GM23338 (cell line): Measurements from ENCODE around the gene PDHX. TPM values are rescaled to one million over a fixed set of nuclear protein-coding genes. Genes with fewer than 3 reads are reported as not detected.

Experiments
- ATAC-seq: fragments of 200-7000 bp; cut with Tn5 transposase; 3 replicates; pipeline ENCODE4 v1.9.1; 2020
- DNase-seq: peaks from one replicate; pipeline ENCODE4 v3.0.0-alpha.2; 2015; ENCODE audit warnings: low spot score
- H2AFZ ChIP-seq: fragments of 200-600 bp; sonication (generic); 2 replicates; pipeline ENCODE4 v1.8.0; 2016; ENCODE audit warnings: antibody characterized with exemption, mild to moderate bottlenecking, moderate library complexity
- H3F3A ChIP-seq: fragments of 200-600 bp; sonication (generic); replicated peaks from 2 replicates; pipeline ENCODE4 v1.8.0; 2017; ENCODE audit warnings: antibody characterized with exemption, mixed run types, low read depth
- H3K27ac ChIP-seq: fragments of 200-600 bp; sonication (generic); 2 replicates; pipeline ENCODE4 v1.6.1; 2016; ENCODE audit warnings: low read depth
- H3K27me3 ChIP-seq: fragments of 200-600 bp; sonication (generic); 2 replicates; pipeline ENCODE4 v1.8.0; 2016; ENCODE audit warnings: mild to moderate bottlenecking, mixed run types, moderate library complexity; ENCODE audit not compliant: insufficient read depth
- H3K36me3 ChIP-seq: fragments of 200-600 bp; sonication (generic); 2 replicates; pipeline ENCODE4 v1.8.0; 2016; ENCODE audit warnings: mild to moderate bottlenecking; ENCODE audit not compliant: insufficient read depth
- H3K4me1 ChIP-seq: fragments of 200-600 bp; sonication (generic); 2 replicates; pipeline ENCODE4 v1.8.0; 2016; ENCODE audit warnings: mild to moderate bottlenecking, moderate library complexity; ENCODE audit not compliant: insufficient read depth
- H3K4me2 ChIP-seq: fragments of 200-600 bp; sonication (generic); 2 replicates; pipeline ENCODE4 v1.7.1; 2017; ENCODE audit warnings: mixed run types
- H3K4me3 ChIP-seq: fragments of 200-600 bp; sonication (generic); 2 replicates; pipeline ENCODE4 v1.6.1; 2016; ENCODE audit warnings: mixed run types
- H3K79me2 ChIP-seq: fragments of 200-600 bp; sonication (generic); replicated peaks from 2 replicates; pipeline ENCODE4 v1.8.0; 2017; ENCODE audit warnings: mild to moderate bottlenecking; ENCODE audit not compliant: insufficient read depth
- H3K9me2 ChIP-seq: fragments of 200-600 bp; sonication (generic); 2 replicates; pipeline ENCODE4 v1.8.0; 2017; ENCODE audit not compliant: insufficient read depth
- H4K20me1 ChIP-seq: fragments of 200-600 bp; sonication (generic); replicated peaks from 2 replicates; pipeline ENCODE4 v1.8.0; 2017; ENCODE audit warnings: mild to moderate bottlenecking; ENCODE audit not compliant: insufficient read depth
- H3K27ac Mint-ChIP-seq: 2 replicates; pipeline ENCODE4 v1.8.0; 2020; ENCODE audit warnings: inconsistent platforms, mild to moderate bottlenecking, moderate library complexity, mixed read lengths
- H3K27me3 Mint-ChIP-seq: 3 replicates; pipeline ENCODE4 v1.8.0; 2022; ENCODE audit warnings: low read depth, mild to moderate bottlenecking, moderate library complexity, mixed read lengths, inconsistent platforms; ENCODE audit not compliant: insufficient read depth, poor library complexity
- H3K36me3 Mint-ChIP-seq: 3 replicates; pipeline ENCODE4 v1.8.0; 2021; ENCODE audit warnings: low read depth, mild to moderate bottlenecking, inconsistent platforms, moderate library complexity, mixed read lengths
- H3K4me1 Mint-ChIP-seq: 3 replicates; pipeline ENCODE4 v1.8.0; 2020; ENCODE audit warnings: mild to moderate bottlenecking, inconsistent platforms, mixed read lengths
- H3K4me3 Mint-ChIP-seq: 3 replicates; pipeline ENCODE4 v1.8.0; 2021; ENCODE audit warnings: moderate library complexity, mild to moderate bottlenecking, inconsistent platforms, mixed read lengths
- H3K9me3 Mint-ChIP-seq: 3 replicates; pipeline ENCODE4 v1.8.0; 2020; ENCODE audit warnings: moderate library complexity, mild to moderate bottlenecking, inconsistent platforms, mixed read lengths
- CREB1 ChIP-seq: fragments of 250-450 bp; sonication (Bioruptor Pico); IDR thresholded peaks from 2 replicates; pipeline ENCODE4 v1.5.0; 2020; ENCODE audit warnings: low read depth, mild to moderate bottlenecking, moderate library complexity
- ETS1 ChIP-seq: IDR thresholded peaks from 2 replicates; pipeline ENCODE4 v1.6.1; 2016; ENCODE audit warnings: antibody characterized with exemption
- JUNB ChIP-seq: IDR thresholded peaks from one replicate; pipeline ENCODE4 v1.6.1; 2016; ENCODE audit warnings: antibody characterized with exemption; ENCODE audit not compliant: unreplicated experiment
- NANOG ChIP-seq: IDR thresholded peaks from 2 replicates; pipeline ENCODE4 v1.6.1; 2016; ENCODE audit warnings: antibody characterized with exemption, borderline replicate concordance
- POLR2AphosphoS5 ChIP-seq: IDR thresholded peaks from 2 replicates; pipeline ENCODE4 v1.6.1; 2016; ENCODE audit warnings: antibody characterized with exemption, low read depth
- STAT1 ChIP-seq: IDR thresholded peaks from one replicate; pipeline ENCODE4 v1.6.1; 2016; ENCODE audit warnings: antibody characterized with exemption; ENCODE audit not compliant: unreplicated experiment
- ZNF331 ChIP-seq: fragments of 250-450 bp; sonication (Bioruptor Pico); IDR thresholded peaks from 2 replicates; pipeline ENCODE4 v1.5.0; 2020; ENCODE audit warnings: low read depth, mild to moderate bottlenecking, moderate library complexity
- ZNF462 ChIP-seq: fragments of 250-450 bp; sonication (Bioruptor Pico); IDR thresholded peaks from 2 replicates; pipeline ENCODE4 v1.5.0; 2020; ENCODE audit warnings: mild to moderate bottlenecking, moderate library complexity
- polyA plus RNA-seq: library from polyadenylated mRNA; unstranded; fragments of >200 nt; fragmentation: Nextera tagmentation; extraction: Ambion mirVana; gene quantifications from 2 replicates; pipeline ENCODE4 v1.2.1, GENCODE V29; 2016
- total RNA-seq: library from RNA; depleted of rRNA; stranded (reverse); fragments of >200 nt; shearing (Covaris generic); gene quantifications from 2 replicates; pipeline ENCODE4 v1.2.3, GENCODE V29; 2014
- TF ChIP-seq, protein P1 (sequence below), 2 experiments: fragments of 200-600 bp in 1 of 2; sonication (generic) in 1 of 2; conservative IDR thresholded peaks; 2 replicates each; pipeline versions ENCODE4 v1.5.1 to v1.6.1; 2016 to 2017; ENCODE audit warnings: antibody characterized with exemption in 2 of 2, low read depth in 2 of 2, mild to moderate bottlenecking in 2 of 2, moderate library complexity in 1 of 2

The PDHX gene
- total and polyA plus RNA-seq, 2 experiments from 2014 or later, result 36.9 to 40.2 TPM

DNA sequence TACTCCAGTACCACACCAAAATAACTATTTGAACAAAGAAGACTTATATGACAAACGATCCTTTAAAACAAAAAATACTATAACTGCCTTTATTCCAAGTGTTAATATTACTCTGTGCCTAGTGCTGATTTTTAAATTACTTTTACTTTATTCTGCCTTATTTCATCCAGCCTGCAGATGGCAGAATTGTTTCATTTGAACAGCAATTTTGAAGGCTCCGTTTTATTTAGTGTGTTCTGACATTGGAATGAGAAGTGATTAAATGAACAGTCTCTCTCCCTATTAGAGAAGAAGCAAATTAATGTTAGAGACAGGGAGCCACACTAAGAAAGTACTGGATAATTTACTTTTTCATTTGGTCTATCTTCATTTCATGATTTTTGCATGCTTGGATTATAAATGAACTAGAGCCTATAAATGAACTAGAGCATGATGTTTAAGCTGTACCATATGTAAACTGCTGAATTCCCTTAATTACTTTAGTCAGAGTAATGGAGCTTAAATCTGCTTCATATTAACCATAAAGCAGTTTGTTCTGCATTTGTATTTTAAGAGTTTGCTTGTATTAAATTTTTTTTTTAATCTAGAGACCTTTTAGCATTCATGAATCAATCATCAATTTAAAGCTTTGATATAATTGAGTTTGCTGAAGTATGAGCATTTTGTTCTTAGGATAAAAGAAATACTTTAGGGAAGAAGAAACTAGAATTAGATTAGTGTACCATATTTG is 9.8 kb downstream of the PDHX start:
- peak; percentile 58 for DNase-seq
- TF ChIP-seq, protein P1, sequence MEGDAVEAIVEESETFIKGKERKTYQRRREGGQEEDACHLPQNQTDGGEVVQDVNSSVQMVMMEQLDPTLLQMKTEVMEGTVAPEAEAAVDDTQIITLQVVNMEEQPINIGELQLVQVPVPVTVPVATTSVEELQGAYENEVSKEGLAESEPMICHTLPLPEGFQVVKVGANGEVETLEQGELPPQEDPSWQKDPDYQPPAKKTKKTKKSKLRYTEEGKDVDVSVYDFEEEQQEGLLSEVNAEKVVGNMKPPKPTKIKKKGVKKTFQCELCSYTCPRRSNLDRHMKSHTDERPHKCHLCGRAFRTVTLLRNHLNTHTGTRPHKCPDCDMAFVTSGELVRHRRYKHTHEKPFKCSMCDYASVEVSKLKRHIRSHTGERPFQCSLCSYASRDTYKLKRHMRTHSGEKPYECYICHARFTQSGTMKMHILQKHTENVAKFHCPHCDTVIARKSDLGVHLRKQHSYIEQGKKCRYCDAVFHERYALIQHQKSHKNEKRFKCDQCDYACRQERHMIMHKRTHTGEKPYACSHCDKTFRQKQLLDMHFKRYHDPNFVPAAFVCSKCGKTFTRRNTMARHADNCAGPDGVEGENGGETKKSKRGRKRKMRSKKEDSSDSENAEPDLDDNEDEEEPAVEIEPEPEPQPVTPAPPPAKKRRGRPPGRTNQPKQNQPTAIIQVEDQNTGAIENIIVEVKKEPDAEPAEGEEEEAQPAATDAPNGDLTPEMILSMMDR (conservative IDR thresholded peaks at IDR 0.05; ENCODE audit: low read depth in 2 of 2), result peak; percentile 65 to 93
- no peak for TF ChIP-seq JUNB
- Histone ChIP-seq H3K79me2 (peaks cover 94% of the 10 kb centered on the region), H3K27ac (no peak overlapping the region), H4K20me1 (peaks cover 14% of the 10 kb centered on the region; the same call in 1 of the 2 replicates), H3K27me3 (no peaks in the 10 kb centered on the region), H3K4me3 (no peak overlapping the region), H3K9me2 (no peaks in the 10 kb centered on the region), H3F3A (no peaks in the 10 kb centered on the region), H3K36me3 (no peaks in the 10 kb centered on the region), H3K4me1 (peaks cover 14% of the 10 kb centered on the region), H2AFZ (no peak overlapping the region), H3K4me2 (no peak overlapping the region)
- H3K27ac Mint-ChIP-seq, result no peak overlapping the region
- no peaks in the 10 kb centered on the region for H3K9me3 Mint-ChIP-seq
- peaks cover 4% of the 10 kb centered on the region for H3K27me3 Mint-ChIP-seq
- H3K4me3 Mint-ChIP-seq, result no peak overlapping the region
- no peak for ATAC-seq
- H3K36me3 Mint-ChIP-seq, result no peaks in the 10 kb centered on the region
- H3K4me1 Mint-ChIP-seq, result peaks cover 24% of the 10 kb centered on the region

DNA sequence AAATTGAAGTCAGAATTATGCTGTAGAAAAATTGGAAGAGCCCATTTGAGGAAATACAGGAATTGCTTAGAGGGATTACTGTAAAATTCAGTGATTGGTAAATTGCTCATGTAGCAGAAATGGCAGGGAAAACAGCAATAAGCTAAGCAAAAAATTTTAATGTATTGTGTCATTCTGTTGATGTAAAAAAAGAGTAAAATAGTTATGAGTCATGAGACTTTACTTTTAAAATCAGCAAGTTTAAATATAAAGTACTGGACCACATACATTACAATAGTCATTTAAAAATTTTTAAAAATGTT is 10.4 kb downstream of the PDHX start:
- no peak overlapping the region for H3K27ac Mint-ChIP-seq
- Histone ChIP-seq H3K36me3 (no peaks in the 10 kb centered on the region), H3K27ac (no peak overlapping the region), H3F3A (no peaks in the 10 kb centered on the region), H3K9me2 (no peaks in the 10 kb centered on the region), H3K4me1 (peaks cover 14% of the 10 kb centered on the region), H3K79me2 (peaks cover 94% of the 10 kb centered on the region), H3K4me2 (no peak overlapping the region), H4K20me1 (peaks cover 14% of the 10 kb centered on the region; the same call in 1 of the 2 replicates), H3K4me3 (no peak overlapping the region), H2AFZ (no peak overlapping the region), H3K27me3 (no peaks in the 10 kb centered on the region)
- H3K4me3 Mint-ChIP-seq, result no peak overlapping the region
- no peaks in the 10 kb centered on the region for H3K9me3 Mint-ChIP-seq
- DNase-seq (no peak), ATAC-seq (no peak)
- no peaks in the 10 kb centered on the region for H3K36me3 Mint-ChIP-seq
- H3K4me1 Mint-ChIP-seq, result peaks cover 24% of the 10 kb centered on the region
- peaks cover 4% of the 10 kb centered on the region for H3K27me3 Mint-ChIP-seq
- TF ChIP-seq ZNF462 (no peak), NANOG (no peak), ZNF331 (CRISPR knock-in tag) (no peak), POLR2AphosphoS5 (no peak), ETS1 (no peak), CREB1 (CRISPR knock-in tag) (no peak), JUNB (no peak), STAT1 (no peak)
